Stimulated activated CD4-positive, alpha-beta T cell treated with anti-CD3 and anti-CD28 coated beads, Interleukin-2, amount 100 ng/mL, for 4 hours (primary cell): Measurements from ENCODE around the gene PTPRK.

Experiments used
- DNase-seq: peaks from one replicate; pipeline ENCODE4 v3.0.0-alpha.2; 2020; ENCODE audit warnings: low read depth

PTPRK gene

DNA sequence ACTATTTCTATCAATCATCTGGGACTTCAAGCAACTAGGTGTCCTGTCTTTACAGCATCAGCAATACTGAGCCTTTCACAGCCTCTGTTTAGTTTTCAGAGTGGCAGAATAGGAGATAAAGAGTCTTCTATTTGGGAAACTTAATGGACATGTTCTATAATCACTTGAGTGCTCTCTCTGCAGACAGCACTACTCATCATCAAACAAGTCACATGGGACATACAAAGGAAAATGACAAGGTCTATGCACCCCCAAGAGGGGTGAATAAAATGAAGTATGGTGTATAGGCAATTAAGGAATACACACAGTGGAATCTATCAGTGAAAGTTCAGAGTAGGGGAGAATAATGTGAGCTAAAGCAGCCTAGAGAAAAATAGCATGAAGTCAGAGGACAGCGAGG is 381.7 kb downstream of the PTPRK start:
- DNase-seq, result no peak

DNA sequence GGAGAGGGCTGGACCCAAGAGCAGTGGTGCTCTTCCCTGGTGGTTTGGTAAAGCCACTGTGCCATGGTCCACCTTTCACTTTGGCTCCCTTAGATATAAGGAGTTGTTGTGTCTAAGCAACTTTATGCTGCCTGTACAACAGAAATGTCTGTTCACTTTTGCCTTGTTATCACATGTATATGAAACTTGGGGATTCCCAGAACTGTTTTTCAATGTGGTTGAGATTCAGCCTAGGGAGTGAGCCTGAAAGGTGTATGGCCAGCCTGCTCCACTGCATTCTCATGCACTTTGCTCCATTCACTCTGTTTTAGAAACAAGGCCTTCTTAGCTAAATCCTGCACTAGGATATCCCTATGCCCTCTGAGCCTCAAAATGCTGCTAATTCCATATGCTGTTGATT is 385.1 kb downstream of the PTPRK start:
- DNase-seq, result no peak

DNA sequence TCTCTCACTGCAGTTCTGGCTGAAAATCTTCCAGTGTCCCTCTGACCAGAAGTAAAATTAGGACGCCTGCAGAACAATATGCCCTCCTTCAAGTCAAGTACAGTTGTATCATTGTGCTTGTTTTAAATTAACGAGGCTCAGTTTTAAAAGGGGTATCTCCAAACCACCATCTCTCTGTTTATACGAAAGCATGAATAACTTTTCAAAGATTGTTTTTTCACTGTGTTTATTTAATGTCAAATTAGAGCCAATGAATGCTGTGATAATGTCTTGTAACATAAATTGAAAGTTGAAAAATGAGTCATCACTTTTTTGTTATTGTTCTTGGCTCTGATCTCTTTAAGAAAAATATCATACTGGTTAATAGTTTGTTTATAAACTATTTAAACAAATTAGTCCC is 388.8 kb downstream of the PTPRK start:
- DNase-seq, result no peak

DNA sequence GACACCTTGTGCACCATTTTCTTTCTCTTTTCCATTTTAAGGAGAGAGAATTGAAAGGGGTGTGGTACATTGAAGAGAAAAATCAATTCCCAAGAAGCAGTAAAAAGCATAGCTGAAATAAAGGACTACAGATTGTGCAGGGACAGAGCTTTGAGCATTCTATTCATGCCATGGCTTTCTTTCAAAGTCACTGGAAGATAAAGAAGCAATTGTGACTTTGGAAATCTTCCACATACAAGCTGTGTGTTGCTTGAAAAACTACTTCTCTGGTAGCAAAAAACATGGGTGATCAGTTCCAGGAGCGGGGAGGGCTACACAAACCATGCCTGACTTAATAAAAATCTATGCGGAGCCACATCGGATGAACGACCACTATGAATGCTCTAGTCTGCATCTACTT is 389.4 kb downstream of the PTPRK start:
- DNase-seq, result no peak

DNA sequence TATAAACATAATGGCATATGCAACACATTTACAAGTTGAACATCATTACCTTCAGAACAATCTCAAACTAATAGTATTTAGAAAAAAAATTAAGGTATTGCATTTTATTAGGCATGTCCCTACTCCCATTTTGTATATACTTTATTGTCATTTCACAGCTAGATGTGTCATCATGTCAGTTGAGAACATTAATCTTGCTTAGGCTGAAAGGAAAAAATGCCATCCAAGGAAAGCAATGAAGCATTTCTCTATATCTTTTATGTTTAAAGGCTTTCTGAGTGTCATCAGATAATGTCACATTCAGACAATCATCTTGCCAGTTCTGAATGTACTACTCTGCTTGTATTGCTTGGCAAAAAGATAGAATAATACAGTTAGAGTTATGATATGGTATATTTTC is 390.7 kb downstream of the PTPRK start:
- no peak for DNase-seq

DNA sequence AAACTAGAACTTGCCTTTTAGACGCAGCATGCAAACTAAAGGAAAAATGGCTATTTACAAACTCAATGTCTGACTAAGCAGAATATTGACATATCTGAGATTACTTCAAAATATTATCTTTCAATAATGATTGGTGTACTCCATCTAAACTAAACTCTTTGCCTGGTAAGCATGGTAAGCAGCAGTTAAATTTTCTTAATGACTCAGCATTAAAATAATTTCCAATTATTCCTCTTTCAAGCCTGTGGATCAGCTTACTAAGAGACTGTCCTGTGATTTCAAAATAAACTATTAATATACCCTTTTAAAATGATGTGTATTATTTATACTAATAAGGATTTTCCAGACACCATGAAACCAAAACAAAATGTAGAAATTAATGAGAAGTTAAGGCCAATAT is 392.7 kb downstream of the PTPRK start:
- DNase-seq, result no peak

DNA sequence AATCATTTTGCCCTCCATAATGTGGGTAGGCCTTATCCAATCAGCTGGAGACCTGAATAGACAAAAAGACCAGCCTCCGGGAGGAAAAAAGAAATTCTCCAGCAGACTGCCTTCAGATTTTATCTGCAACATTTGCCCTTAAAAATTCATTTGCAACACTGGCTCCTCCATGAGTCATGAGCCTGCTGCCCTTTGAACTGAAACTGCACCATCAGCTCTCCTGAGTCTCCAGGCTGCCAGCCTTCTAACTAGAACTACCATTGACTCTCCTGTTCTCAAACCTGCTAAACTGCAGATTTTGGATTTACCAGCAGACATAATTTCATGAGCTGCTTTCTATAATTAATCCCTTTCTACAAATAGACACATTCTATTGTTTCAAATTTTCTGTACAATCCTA is 395.7 kb downstream of the PTPRK start:
- no peak for DNase-seq

DNA sequence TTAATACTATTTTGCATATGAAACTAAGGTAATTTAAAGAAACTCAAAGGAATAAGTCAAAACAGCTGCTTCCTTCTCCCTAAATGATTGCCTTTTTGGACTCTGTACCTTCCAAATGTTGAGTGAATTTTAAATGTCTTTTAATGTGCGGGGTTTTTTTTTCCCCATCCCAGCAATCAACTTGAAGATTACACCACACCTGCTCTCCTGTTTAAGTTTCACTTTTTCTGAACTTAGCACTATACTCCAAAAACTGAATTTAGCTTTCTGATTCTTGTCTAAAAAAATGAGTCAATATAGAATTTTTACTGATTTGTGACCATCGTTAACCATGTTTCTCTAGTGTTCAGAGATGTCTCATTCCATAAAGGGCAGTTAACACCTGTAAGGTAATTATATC is 398.8 kb downstream of the PTPRK start:
- no peak for DNase-seq

DNA sequence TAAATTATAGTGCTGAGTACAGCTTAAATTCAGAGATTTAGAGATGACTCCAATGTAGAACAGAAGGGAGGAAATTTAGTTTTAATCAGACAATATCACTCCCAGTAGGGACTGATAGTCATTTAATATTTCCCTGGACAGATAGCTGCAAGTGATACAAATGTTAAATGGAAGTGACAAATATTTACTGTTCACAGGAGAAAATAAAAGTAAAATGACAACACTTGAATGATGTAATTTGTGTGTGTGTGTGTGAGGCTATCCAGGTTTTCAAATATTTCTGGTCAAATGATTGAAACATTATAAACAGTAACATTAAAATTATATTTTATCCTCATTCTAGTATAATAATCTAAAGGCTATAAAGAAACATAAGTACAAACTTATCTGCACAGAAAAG is 399.2 kb downstream of the PTPRK start:
- no peak for DNase-seq

DNA sequence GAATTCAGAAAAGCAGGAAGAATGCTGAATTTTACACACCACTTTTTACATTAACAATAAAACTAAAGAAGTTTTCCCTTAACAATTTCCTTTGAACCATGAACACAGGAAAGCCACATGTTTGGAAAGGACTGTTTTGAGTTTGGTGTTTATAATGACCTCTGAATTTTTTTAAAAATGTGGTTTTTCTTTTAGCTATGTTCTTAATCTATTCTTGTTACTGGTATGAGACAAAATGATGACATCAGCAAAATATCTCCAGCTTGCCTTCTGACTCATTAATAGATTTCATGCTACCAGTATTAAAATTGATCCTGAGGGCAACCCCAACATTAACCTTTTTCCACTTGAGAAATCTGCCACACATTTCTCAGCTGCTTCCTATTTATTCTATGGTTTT is 402.0 kb downstream of the PTPRK start:
- DNase-seq, result no peak

DNA sequence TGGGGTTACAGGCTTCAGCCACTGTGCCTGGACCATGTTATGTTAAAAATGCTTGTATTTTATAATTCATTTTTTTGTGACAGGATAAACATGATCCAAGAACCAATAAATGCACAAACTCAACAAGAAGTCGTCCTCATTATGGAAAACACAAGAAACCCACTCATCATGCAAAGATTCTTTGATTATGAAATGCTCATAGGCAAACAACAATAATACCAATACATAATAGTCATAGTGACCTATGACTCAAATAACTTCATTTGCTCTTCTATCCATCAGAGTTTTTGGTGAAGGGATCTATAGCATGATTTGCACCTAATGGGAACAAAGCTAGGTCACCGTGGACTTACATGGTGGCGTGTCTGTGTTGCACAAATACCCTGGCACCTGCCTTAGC is 402.5 kb downstream of the PTPRK start:
- DNase-seq, result no peak

DNA sequence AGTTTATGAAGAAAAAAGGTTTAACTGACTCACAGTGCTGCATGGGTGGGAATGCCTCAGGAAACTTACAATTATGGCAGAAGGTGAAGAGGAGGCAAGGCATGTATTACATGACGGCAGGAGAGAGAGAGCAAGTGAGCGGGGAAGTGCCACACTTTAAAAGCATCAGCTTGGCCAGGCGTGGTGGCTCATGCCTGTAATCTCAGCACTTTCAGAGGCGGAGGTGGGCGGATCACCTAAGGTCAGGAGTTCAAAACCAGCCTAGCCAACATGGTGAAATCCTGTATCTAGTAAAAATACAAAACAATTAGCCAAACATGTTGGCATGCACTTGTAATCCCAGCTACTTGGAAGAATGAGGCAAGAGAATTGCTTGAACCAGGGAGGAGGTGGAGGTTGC is 406.2 kb downstream of the PTPRK start:
- no peak for DNase-seq

DNA sequence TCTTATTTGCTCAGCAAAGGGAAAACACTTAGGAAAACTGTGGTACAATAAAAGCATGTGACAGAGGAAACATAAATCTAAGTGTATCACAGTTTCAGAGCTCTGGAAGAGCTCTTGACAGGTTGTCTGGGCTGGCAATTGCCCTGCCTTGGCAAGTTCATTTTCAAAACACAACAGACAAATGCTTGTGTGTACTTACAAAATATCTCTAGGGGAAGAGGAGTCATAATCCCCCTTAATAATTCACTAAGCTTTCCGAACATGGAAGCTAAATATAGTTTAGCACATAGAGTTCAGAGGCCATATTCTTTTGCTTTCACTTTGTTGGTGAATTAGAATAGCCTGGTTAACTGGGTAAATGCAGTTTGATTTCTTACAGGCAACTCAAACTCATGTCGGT is 407.9 kb downstream of the PTPRK start:
- no peak for DNase-seq

DNA sequence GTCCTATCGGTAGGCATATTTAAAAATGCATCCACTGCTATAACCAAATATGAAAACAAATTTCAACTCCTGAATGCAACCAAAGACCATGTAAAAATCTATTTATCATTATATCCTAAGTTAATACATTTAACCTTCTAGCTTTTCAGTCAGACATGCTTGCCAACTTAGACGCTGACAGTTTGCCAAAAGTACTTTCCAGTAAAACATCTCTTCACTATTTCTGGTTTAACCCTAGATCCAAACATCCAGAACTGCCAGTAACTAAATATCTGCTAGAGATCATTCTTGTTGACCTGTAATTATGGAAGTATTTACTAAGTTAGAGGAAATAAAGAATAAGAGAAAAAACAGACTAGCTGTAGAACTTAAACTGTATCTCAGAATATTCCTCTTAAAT is 409.3 kb downstream of the PTPRK start:
- no peak for DNase-seq

DNA sequence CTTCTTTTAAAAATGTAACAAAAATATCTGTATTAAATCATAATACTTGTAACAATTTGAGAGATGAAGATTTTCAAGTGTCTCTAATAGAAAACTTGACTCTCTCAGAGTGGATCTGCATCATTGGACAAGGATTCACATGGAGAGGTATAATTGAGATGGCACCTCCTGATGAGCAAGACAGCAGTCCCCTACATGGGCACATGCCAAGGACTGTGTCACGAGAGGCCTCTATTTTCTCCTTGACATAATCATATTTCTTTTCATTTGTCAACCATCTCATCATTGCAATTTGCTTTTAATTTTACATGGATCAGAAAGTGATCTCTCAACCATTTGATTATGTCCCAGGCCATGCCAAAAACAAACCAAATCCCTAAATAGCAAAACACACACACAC is 412.7 kb downstream of the PTPRK start:
- DNase-seq, result no peak

DNA sequence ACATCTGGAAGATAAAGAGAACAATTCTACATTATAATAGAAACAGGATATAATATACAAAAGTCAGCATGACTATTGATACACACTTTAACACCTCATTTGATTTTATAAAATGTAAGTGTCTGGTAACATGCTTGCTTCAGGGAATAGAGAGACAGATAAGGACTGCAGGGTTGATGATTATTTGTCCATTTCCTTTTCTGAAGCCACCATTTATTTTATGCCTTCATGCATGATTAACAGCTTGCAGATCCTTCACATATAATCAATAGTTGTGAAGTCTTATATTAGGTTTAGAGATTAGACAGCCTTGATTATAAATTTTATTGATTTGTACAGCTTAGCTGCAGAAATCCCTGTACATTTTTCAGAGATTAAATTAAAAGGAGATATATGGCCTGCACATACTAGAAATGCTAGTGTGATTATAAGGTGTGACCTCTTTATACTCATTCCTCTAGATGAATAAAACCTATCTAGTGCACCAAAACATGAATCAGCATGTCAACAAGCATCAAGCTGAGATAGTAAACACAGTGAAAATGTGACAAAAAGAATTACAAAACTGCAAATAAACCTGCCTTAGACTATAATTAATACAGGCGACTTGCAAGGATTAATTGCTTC is 420.7 kb downstream of the PTPRK start:
- no peak for DNase-seq

DNA sequence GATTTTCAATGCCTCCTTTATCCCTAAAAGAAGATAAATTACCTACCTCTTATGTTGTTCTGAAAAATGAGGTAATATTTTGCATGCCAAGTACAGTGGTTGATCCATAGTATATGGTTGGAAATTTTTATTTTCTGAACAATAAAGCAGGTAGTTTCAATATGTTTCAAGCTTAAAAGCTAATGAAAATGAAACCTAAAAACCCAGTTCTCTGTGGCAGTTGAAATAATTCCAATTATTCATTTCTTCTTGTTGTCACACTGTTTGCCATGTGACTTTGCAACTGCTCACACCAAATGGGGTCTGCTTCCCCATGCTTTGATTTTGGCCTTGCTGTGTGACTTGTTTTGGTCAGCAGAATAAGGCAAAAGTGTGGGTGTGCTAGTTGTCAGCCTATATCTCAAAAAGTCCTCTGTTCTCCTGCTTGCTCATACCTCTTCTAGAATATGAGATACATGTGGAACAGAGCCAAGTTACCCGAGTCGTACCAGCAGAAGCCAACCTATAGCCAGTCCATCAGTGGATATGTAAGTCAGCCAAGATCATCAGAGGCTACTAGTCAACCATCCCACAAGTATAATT is 422.3 kb downstream of the PTPRK start:
- no peak for DNase-seq

DNA sequence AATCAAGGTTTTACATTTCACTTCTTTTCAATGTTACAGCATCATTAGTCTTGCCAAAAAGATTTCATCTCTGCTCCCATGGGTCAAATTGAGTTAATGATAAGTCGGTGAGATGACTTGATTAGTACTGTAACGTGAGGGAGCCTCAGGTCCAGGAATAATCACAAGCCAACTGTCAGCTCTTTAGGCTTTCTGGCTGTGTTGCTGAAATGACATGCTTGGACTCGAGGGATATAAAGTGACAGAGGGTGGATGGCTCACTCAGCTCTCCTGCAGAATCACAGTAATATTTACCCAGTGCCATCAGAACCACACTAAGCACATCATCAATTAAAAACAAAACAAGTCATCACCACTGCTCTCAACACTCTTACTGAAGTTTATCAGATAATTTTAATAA is 423.4 kb downstream of the PTPRK start:
- DNase-seq, result no peak

DNA sequence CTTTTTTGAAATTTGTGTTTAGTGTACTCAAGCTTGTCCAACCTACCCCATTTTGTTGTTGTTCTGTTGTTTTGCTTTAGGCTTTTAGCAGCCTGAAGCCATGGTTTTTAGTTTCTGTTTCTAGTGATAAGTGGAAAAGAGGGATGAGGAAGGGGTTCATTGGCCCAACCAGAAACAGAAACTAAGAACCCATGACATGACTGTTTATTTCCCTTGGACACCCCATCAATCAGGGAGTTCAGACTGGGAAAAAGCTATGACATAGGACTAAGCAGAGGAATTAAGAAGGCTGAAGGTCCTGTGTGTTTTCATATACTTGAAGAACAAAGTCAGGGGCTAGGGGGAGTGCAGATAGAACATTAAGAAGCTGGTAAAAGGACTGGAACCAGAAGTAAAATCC is 425.0 kb downstream of the PTPRK start:
- no peak for DNase-seq

DNA sequence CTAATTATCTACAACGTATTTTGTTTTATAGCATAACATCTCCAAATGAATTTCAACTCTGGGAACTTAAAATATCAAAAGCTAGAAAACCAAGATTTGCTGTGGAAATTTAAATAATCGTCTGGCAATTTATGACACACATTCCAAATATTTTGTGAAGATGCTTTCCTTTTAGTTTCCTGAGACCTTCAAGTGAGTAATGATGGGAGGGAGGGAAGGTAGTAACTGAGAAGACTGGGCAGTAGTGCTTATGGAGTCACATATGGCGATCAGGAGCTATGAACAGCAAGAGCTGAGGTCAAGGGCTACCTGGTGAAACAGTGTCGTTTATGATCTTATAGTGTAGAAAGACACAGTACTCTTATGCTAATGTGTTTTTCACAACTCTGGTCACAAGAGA is 441.4 kb downstream of the PTPRK start:
- no peak for DNase-seq

DNA sequence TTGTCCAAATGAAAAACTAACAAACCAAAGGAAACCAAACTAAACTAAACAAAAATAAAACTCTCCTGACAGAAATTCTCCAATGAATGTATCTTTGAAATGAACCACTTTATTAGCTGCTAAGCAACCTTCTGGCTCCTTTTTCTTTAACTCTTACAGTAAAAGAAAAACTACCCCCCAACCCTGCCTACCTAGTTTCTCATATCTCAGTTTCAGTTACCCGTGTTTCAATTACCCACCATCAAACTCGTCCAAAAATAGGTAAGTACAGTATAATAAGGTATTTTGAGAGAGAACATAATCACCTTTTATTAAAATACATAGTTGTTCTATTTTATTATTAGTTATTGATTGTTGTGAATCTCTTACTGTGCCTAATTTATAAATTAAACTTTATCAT is 442.1 kb downstream of the PTPRK start:
- DNase-seq, result no peak

DNA sequence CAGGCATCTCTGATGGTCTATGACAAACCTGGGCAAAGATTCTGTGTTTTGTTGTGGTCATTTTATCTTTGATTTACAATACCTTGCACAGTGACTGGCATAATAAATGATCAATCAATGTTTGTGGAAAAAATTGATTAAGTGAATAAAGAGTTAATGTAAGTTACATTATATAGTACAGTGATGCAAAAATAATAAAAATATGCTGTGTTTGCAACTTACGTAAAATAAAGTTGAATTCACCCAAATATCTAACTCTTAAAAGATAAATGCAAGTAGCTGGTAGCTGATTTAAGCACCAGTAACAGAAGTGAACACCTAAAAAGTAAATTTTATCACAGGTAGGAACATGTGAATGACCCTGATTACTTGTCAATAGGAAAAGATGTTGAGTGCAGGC is 443.6 kb downstream of the PTPRK start:
- DNase-seq, result no peak

DNA sequence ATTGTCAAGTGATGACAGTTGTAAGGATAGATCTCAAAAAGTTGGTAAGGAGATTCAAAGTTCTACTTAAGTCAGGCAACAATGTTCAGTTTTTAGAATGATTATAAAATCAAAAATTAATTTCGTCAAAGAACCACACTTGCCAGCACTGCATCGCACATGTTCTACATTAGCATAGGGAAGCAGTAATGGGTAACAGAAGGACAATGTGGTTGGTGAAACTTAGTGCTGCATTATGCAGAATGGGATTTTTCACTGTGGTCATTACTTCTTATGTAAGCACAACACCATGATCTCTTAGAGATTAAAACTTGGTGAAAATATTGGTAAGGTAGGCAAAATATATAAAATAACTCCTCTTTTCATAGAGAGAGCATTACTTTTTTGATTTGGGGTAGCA is 445.8 kb downstream of the PTPRK start:
- no peak for DNase-seq

DNA sequence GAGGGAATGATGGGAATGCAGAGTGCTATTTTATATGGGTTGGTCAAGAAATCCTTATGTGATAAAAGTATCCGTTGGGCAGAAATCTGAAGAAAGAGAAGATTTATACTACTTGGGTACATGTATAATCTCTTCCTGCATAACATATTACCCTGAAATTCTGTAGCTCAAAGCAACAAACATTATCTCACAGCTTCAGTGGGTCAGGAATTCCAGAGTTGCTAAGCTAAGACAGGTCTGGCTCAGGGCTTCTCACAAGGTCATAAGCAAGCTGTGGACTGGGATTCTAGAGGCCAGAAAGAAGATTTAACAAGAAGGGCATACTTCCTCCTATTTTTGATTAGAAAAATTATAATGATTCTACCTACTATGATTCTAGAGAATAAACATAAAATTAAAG is 447.0 kb downstream of the PTPRK start:
- no peak for DNase-seq

DNA sequence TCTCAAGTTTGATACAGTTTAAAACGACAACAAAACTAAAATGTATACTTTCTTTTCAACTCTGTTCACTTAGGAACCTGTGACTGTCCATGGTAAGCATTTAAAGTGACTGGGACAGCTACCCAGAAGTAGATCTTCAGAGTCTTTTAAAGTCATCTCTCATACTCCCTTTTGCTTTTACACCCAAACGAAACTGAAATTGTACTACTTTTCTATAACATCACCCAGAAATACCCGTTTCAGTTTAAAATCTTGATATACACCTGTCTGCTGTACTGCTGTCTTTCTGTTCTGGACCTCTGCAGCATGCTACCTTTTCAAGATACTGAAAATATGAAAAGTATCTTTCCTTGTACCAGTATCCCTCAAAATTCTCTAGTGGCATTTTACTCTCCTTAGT is 449.2 kb downstream of the PTPRK start:
- no peak for DNase-seq
